Ureter (tissue), 1 donor: ENCODE measurements around the gene LAMA1. TPM values are rescaled to one million over a fixed set of nuclear protein-coding genes. Genes with fewer than 3 reads are reported as not detected.
"Not testable (repeated sequence)": the region's sequence is repeated elsewhere in the genome, so short reads cannot be mapped to it uniquely, and the experiment has no call there.

ENCODE experiments used
- DNase-seq: peaks from one replicate; pipeline ENCODE4 v3.0.0-alpha.2; 2020; ENCODE audit warnings: low spot score
- total RNA-seq: library from RNA; stranded (reverse); gene quantifications from one replicate; pipeline ENCODE4 v1.2.4, GENCODE V29; 2023
- donor health status: DM: yes; HTN: yes; CAD: no.

LAMA1 gene, protein sequence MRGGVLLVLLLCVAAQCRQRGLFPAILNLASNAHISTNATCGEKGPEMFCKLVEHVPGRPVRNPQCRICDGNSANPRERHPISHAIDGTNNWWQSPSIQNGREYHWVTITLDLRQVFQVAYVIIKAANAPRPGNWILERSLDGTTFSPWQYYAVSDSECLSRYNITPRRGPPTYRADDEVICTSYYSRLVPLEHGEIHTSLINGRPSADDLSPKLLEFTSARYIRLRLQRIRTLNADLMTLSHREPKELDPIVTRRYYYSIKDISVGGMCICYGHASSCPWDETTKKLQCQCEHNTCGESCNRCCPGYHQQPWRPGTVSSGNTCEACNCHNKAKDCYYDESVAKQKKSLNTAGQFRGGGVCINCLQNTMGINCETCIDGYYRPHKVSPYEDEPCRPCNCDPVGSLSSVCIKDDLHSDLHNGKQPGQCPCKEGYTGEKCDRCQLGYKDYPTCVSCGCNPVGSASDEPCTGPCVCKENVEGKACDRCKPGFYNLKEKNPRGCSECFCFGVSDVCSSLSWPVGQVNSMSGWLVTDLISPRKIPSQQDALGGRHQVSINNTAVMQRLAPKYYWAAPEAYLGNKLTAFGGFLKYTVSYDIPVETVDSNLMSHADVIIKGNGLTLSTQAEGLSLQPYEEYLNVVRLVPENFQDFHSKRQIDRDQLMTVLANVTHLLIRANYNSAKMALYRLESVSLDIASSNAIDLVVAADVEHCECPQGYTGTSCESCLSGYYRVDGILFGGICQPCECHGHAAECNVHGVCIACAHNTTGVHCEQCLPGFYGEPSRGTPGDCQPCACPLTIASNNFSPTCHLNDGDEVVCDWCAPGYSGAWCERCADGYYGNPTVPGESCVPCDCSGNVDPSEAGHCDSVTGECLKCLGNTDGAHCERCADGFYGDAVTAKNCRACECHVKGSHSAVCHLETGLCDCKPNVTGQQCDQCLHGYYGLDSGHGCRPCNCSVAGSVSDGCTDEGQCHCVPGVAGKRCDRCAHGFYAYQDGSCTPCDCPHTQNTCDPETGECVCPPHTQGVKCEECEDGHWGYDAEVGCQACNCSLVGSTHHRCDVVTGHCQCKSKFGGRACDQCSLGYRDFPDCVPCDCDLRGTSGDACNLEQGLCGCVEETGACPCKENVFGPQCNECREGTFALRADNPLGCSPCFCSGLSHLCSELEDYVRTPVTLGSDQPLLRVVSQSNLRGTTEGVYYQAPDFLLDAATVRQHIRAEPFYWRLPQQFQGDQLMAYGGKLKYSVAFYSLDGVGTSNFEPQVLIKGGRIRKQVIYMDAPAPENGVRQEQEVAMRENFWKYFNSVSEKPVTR (N-terminal part only)
- 2.7 TPM for total RNA-seq

DNA sequence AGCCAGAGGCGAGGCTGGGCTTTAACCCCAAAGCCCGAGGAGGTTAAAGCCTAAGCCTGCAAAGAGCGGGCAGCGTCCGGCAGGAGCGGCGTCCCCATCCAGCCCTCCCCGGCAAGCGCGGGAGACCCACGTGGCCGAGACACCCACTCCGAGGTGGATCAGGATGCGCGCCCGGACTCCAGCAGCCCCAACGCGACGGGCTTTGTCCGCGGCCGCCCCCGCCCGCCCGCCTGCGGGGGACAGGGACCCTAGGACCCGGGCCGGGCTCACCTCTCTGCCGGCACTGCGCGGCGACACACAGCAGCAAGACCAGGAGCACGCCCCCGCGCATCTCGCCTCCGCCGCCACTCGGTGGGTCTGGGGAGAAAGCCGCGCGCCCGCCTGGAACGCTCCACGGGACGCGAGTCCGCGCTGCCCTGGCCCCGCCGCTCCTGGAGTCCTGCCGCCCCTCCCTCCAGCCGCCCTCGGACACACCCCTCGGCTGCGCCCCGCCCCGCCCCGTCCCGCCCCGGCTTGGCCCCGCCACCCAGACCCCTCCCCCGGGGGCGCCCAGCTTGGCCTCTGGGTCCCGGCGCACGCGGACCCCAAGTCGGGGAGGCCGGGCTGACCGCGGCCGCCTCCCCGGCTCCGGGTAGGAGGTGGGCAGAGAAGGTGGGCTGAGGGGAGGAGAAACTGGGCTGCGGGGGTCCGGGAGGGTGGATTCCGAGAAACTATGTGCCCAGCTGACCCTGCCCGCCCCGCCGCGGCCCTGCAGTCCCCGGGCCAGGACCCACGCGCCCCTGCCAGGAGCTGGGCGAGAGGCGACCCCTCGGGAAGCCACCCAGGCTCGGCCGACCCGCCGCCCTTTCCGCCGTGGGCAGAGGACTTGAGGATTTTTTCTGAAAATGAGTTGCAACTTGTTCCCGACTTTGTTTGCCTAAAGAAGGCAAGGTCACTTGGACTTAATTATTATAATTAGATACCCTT is at the start of gene LAMA1:
LAMA1 (minus strand) TSS at position 408 of the 966 bp plus-strand sequence; CDS start at position 331, 77 bp downstream.
- DNase-seq = no peak

DNA sequence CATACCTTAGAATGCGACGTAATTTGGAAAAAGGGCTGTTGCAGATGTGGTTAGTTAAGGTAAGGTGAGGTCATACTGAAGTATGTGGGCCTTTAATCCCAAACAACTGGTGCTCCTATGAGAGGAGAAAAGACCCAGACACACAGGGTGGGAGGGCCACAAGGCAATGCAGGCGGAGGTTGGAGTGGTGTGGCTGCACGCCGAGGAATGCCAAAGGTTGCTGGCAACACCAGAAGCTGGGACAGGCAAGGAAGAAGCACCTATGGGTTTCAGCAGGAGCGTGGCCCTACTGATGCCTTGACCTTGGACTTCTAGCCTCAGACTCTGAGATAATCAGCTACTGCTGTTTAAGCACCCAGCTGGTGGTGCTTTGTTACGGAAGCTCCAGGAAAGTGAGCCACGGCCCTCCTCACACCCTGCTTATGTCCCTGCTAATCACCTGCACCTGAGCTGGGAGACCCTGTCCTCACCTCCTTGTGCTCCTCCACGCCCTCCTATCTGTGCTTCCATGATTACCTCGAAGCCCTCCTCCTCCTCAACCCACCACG is 48.3 kb upstream of the LAMA1 start:
- no peak for DNase-seq

DNA sequence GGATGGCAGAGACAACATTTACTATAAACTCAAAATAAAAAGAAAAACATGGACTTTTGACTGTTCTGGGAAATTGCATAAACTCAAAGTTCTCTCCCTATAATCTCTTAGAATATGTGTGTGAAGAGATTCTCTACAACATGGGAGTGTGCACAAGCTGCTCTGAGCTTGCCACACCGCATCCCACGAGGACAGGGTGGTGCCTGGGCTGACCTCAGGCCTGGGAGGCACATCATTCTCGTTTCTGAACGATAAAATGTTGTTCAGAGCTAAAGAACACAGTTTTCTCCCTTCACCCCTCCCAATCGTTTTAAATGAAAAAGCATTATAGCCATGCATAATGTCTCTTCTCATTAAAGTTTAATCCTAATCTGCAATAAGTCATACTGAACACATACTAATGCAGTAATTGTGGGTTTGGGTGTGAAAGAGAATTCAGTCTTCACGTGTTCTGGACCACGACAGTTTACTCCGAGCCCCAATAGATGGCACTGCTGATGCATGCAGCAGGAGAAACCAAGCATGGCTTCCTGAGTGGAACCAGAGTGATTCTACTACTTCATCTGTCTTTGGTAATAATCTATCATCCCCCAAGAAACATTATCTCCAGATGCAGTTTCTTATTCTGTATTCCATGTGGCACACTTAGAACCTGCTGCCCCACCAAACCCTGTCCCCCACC is 46.9 kb upstream of the LAMA1 start:
- no peak for DNase-seq

DNA sequence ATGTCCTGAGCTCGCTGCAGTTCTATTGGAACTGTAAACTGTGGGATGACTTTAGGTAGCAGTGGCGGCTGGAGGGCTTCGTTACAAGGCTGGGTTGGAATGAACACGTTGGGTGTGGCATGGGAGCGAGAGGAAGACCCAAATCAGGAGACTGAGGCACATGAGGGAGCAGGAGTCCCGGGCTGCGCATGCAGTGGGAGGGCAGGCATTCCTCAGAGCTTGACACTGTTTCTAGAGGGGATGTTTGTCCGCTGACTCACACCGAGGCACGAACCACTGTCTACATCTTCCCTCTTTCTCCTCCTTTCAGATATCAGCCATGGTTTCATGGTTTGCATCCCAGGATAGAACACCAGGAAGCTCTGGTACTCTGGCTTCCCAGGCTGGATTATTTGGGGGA is 40.6 kb upstream of the LAMA1 start:
- DNase-seq = no peak

DNA sequence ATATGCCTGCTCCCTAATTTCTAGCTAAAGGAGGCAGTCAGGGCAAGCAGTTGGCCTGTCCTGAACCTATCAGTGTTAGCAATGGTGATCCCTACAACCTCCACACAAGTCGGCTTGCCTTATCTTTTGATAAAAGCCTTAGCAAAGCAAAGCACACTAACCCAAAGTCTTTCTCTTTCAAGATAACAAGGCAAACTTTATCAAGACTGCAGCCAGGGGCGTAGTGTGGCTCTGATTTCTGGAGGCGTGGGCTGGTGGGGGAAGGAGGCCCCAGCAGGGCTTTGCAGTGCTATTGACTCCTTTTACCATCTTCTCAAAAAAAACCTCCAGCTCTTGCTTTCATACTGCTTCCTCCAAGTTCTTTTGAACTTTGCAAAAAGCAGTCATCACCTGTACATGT is 40.2 kb upstream of the LAMA1 start:
- DNase-seq = no peak

DNA sequence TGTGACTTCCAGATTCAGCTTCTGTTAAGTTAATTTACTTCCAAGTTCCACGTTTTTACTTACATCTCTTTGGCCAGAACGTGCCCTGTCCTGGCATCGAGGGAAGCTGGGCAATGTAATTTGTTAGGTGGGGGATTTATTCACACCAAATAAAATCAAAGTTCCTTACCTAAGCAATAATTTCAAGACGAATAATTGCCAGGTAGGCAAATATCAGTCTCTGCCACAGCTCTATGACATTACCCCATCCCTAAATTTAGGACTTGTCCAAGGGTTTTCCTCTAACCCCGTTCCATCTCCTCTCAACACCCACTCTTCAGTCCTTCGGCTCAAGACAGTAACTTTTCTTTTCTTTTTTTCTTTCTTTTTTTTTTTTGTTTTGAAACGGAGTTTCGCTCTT is 38.3 kb upstream of the LAMA1 start:
- no peak for DNase-seq

DNA sequence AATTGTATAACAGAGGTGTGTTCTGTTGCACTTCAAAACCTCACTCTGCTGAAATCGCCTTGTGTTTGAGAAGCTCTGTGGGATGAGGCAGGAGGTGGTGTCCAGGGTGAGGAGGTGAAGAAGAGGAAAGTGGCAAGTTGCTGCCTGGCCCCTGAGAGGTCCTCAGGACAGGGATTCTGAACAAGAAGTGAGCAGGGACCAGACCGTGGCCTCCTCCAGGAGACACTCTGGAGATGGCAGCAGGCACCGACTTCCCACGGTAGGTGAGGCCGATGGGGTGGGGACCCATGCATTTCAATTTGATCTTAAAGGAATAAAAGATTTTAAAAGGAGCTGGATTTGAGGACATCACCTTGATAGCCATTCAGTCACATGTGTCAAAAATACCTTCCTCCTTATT is 37.5 kb upstream of the LAMA1 start:
- DNase-seq = no peak

DNA sequence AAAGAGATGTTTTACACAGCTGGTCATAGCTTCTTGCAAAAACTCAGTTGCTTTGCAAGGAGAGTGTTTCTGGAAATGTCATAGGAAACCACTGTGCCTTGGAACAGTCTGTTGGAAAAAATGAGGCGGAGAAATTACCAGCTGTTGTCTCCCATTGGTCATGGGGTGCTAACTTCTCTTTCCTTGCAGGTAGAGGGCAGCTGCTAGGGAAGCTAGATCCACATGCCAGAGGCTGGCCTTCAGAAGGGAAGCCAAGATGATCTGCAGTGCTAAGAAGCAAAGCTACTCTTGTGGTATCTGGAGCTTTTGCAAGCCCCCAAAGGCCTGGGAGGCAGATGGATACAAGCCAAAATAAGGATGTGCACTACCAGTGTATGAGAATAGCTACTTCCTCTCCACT is 34.8 kb upstream of the LAMA1 start:
- no peak for DNase-seq

DNA sequence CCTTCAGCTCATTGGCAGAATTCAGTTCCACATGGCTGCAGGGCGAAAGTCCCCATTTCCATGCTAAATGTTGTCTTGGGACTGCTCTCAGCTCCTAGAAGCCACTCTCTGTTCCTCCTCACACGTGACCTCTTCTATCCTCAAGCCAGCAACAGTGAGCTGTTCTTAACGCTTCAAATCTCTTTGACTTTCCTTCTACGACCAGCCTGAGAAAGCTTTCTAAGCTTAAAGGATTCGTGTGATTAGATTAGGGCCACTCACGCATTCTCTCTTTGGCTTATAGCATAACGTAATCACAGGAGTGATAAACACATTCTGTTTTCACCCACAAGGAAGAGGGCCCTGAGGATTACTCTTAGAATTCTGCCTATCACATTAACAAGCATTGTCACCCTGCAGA is 29.8 kb upstream of the LAMA1 start:
- no peak for DNase-seq

DNA sequence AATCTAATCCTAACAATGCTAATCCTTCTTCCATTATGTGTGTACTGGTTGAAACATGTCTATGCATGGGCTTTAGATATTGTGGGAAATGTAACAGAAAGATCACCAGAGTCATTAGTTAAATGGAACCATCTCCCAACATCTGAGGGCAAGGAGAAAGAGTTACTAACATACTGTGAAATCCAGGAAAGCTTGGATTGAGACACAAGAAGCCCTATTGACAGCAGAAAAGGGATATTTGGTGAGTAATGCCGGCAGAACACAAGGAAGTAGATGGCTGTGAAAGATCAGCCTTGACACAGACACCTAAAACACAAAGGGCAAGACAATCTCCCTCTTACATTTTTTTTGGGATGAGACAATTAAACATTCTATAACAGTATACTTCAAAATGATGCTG is 28.5 kb upstream of the LAMA1 start:
- DNase-seq = no peak

DNA sequence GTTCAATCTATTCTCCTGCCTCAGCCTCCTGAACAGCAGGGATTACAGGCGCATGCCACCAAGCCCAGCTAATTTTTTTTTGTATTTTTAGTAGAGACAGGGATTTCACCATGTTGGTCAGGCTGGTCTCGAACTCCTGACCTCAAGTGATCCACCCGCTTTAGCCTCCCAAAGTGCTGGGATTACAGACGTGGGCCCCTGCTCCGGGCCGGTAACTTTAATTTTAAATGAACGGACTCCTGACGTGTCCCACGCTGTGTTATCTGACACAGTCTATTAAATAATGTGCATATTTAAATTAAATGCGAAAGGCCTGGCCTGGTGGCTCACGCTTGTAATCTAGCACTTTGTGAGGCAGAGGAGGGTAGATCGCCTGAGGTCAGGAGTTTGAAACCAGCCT is 27.3 kb upstream of the LAMA1 start:
- not testable (repeated sequence) for DNase-seq

DNA sequence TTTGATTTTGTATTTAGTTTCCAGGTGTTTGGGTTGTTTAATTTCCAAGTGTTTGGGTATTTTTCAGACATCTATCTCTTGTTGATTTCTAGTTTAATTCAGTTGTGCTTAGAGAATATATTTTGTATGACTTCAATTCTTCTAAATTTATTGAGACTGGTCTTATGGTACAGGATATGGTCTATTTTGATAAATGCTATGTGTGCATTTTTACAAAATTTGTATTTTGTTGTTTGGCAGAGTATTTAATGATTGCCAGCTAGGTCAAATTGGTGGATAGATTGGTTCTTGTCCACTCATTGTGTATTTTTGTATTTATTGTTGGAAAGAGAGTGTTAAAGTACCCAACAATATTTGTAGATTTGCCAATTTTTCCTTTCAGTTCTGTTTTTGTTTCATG is 23.7 kb upstream of the LAMA1 start:
- no peak for DNase-seq

DNA sequence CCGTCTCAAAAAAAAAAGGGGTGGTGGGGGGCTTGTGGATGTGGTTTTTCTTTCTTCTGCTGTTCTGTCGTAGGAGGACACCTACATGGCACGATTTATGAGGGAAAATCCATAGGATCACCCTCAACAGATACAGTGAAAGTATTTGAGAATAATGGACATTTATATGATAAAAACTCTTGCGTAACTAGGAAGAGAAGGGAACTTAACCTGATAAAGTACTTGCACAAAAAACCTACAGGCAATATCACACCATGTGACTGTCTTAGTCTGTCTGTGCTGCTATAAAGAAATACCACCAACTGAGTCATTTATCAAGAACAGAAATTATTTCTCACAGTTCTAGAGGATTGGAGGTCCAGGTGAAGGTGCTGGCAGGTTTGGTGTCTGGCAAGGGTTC is 21.8 kb upstream of the LAMA1 start:
- no peak for DNase-seq

DNA sequence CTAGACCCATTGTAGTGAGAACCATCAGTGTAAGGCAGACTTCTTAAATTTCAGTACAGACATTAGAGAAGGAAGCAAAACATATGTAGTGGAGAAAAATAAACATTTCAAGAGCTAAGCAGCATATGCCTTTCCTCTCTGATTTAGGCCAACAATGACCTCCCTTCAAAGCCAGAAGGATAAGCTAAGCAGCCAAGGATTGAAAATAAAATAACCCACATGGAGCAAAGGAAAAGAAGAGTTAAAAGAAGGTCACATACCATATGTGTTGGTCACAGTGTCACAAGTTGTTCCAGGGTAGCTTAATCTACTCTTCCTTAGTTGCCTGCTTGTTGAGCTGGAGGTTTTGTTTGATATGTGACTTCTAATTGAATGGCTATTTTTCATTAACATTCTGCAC is 15.6 kb upstream of the LAMA1 start:
- DNase-seq = no peak

DNA sequence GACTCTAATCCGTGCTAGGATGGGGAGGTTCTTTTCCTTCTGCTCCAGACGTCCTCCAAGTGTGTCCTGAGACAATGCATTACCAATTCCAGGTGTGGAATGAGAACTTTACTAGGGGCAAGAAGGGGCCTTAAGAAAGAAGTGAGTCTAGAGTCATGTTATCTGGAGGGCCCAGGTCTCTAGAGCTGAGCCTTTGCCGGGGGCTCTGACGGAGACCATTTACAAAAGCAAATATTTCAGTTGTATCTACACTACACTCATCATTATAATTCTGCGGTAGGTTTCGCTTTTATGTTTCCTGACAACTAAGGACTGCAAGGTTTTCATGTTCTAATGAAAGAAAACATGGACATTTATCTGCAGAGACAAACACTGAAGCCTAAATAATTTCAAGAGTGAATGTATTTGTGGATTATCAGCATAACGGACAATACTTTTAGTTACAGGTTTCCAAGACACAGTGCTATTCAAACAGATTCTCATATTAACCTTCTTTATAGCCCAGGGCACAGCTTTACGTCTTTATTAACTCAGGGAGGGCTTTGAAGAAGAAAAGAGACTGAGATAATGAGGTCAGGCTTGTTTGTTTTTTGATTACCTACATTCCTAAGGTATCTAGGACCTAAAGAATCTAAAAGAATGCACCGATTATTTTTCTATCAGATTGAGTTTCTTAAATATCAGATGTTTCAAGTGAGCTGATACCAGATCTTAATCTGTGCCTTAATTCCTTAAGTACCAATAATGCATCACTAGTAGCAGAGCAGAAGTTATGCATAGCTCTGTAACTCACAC is 15.0 kb upstream of the LAMA1 start:
- no peak for DNase-seq

DNA sequence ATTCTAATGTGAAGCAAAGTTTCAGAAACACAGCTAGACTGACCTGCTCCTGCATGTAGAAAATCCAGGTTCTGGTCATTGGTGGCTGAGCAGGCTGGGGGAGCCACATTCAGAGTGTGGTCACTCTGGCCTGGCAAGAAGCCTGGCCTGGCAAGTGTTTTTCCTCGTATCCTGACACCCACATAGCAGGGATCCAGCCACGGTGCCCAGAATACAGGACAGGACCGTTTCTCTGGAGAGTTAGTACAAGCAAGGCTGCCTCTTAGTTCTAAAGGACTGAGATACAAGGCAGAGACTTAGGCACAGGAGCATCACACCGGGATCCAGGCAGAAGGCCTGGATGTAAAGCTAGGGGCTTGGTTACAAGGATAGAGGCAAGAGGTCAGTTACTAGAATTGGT is 4.8 kb upstream of the LAMA1 start:
- no peak for DNase-seq

DNA sequence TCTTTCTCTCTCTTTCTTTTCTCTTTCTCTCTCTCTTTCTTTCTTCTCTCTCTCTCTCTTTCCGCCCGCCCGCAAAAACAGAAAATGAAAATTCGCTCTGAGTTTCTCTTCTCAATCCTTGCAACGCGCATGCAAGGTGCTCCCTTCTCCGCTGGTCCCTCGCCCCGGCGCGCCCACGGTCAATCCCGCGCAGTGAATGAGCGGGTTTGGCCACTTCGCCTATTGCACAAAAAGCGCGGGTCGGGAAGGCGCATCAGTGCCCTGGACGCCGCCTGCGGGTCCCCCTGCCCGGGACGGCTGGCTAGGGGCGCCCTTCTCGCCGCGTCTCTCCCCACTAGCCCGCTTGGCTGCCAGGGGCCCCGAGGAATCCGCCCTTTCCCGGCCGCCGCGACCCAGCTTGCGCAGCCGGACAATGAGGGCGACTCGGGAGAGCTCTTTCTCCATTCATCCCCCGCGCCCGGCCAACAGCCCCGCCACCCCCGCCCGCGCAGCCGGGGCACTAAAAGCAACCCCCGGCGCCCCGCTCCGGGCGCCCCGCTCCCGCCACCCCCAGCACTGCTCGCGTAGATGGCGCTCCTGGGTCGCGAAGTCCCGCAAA is 706 bp downstream of the LAMA1 start:
- DNase-seq = no peak

DNA sequence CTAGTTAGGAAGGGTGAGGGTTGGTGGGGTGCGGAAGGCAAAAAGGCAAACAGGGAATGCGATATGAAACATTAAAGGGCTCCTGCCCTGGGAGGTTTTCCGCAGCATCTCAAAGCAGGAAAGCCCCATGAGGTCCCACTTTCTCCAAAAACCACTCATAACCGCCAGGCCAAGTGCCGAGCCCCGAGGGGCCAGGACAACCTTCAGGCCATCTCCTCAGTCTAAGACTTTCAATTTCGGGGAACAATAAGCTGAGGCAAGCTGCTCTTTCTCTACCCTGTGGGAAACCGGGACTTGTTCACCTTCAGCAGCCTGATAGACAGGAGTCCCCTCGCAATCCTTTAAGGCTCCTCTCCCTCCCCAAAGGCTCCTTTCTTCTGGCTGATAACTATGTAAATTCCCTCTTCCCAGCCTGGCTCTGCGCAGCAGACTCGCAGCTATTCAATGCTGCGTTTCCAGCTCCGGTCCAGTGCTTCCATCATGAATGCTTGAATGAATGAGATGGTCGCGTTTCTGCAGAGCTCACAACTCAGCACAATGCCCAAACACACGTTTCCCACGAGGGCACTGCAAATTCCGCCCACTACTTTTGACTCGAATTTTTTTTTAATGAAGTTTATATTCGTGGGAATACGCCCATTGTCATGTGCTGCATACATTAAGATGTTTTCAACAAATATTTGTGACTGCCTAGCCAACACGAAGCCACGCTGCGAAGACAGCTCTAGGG is 1.4 kb downstream of the LAMA1 start:
- no peak for DNase-seq
